ENCODE measurements around the gene SLC22A16. TPM values are rescaled to one million over a fixed set of nuclear protein-coding genes. Genes with fewer than 3 reads are reported as not detected.

The SLC22A16 gene
- total and polyA plus RNA-seq, 10 of the 15 experiments (the other 5 are each of a cell fraction or from before 2014, with no cell fraction given) = not detected

DNA sequence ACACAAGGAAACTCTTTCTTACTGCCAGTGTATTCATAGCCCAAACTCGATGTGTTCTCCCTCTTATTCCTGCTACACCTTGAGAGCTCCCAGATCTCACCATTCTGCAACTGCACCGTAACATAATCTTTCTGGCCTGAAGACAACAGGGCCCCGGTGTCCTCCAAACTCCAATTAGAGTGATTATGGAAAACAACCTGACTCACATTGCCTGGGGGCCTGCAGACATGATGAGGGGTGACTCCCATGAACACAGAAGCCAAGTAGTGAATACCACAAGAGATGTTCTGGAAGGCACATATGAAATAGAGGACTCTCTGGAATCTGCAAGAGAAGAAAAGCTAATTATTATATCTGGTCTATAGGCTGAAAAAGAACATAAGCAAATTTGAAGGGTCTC lies 19.7 kb downstream of the SLC22A16 start:
- Histone ChIP-seq H3K4me1 (ENCODE audit: control insufficient read depth, insufficient read depth, low read length) (no peaks in the 10 kb centered on the region), H2AFZ (ENCODE audit: control insufficient read depth, low read depth, low read length) (no peak overlapping the region), H3K4me2 (ENCODE audit: control insufficient read depth, insufficient read depth) (no peak overlapping the region), H3K9ac (ENCODE audit: control insufficient read depth, insufficient read depth, low read length) (no peak overlapping the region), H4K20me1 (ENCODE audit: control insufficient read depth, insufficient read depth) (no peaks in the 10 kb centered on the region), H3K27me3 (replicated peaks in 1 of 2; ENCODE audit: control insufficient read depth in 2 of 2, insufficient read depth in 2 of 2, low read length in 1 of 2) (no peaks in the 10 kb centered on the region; a peak in 1 of 4 replicates), H3K4me3 (no peak overlapping the region), H3K9me3 (replicated peaks; ENCODE audit: control insufficient read depth, insufficient read depth, low read length) (no peaks in the 10 kb centered on the region), H3K27ac (ENCODE audit: control insufficient read depth, insufficient read depth) (no peak overlapping the region), H3K36me3 (ENCODE audit: control insufficient read depth in 2 of 2, insufficient read depth in 2 of 2, low read length in 1 of 2) (no peaks in the 10 kb centered on the region), H3K79me2 (ENCODE audit: control insufficient read depth, insufficient read depth, low read length) (no peaks in the 10 kb centered on the region)
- FAIRE-seq (no peak), ATAC-seq (no peak), DNase-seq (ENCODE audit: low read depth, low spot score) (no peak)
- in situ Hi-C loops (cut with MboI) = no loop called here
- CTCF ChIA-PET = interaction anchor here (0.9 to 1.5 kb wide), 3 partner anchors 134 to 494 kb away, joined by 3 to 4 read pairs (median 4); no protein-coding TSS in a partner anchor
- POLR2A ChIA-PET = no interaction called here
- TF ChIP-seq CHD4 (IDR thresholded peaks at IDR 0.05) = no peak
- no peak for TF ChIP-seq NFIC (IDR thresholded peaks at IDR 0.05; ENCODE audit: low read depth, low read length)
- no peak for TF ChIP-seq JUNB (IDR thresholded peaks at IDR 0.05)
- TF ChIP-seq CBX5 (IDR thresholded peaks at IDR 0.05; ENCODE audit: low read depth) = no peak
- TF ChIP-seq, protein P1, sequence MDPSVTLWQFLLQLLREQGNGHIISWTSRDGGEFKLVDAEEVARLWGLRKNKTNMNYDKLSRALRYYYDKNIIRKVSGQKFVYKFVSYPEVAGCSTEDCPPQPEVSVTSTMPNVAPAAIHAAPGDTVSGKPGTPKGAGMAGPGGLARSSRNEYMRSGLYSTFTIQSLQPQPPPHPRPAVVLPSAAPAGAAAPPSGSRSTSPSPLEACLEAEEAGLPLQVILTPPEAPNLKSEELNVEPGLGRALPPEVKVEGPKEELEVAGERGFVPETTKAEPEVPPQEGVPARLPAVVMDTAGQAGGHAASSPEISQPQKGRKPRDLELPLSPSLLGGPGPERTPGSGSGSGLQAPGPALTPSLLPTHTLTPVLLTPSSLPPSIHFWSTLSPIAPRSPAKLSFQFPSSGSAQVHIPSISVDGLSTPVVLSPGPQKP (IDR thresholded peaks at IDR 0.05; ENCODE audit: low read depth, low read length) = no peak
- TF ChIP-seq, protein P2, sequence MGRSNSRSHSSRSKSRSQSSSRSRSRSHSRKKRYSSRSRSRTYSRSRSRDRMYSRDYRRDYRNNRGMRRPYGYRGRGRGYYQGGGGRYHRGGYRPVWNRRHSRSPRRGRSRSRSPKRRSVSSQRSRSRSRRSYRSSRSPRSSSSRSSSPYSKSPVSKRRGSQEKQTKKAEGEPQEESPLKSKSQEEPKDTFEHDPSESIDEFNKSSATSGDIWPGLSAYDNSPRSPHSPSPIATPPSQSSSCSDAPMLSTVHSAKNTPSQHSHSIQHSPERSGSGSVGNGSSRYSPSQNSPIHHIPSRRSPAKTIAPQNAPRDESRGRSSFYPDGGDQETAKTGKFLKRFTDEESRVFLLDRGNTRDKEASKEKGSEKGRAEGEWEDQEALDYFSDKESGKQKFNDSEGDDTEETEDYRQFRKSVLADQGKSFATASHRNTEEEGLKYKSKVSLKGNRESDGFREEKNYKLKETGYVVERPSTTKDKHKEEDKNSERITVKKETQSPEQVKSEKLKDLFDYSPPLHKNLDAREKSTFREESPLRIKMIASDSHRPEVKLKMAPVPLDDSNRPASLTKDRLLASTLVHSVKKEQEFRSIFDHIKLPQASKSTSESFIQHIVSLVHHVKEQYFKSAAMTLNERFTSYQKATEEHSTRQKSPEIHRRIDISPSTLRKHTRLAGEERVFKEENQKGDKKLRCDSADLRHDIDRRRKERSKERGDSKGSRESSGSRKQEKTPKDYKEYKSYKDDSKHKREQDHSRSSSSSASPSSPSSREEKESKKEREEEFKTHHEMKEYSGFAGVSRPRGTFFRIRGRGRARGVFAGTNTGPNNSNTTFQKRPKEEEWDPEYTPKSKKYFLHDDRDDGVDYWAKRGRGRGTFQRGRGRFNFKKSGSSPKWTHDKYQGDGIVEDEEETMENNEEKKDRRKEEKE (IDR thresholded peaks at IDR 0.05) = no peak
- no peak for TF ChIP-seq CREB1 (IDR thresholded peaks at IDR 0.05; ENCODE audit: low read depth)
- TF ChIP-seq RUNX3 (IDR thresholded peaks at IDR 0.05; ENCODE audit: low read length) = no peak
- no peak for TF ChIP-seq CEBPB (IDR thresholded peaks at IDR 0.05; ENCODE audit: borderline replicate concordance in 1 of 2, low read depth in 2 of 2, low read length in 2 of 2)
- RAD21 ChIA-PET (ENCODE audit: unreplicated experiment) = no interaction called here
- no TSS peak for BruUV-seq (replicated peaks)
- intact Hi-C loops (cut with micrococcal nuclease; ENCODE audit: unreplicated experiment) = loop anchor here (5.0 kb wide), 1 partner anchor 491 kb away; no protein-coding TSS in a partner anchor
- 33% methylated on average over 3 of the region's 3 CpGs for WGBS (ENCODE audit: insufficient coverage, insufficient replicate concordance, low lambda C conversion rate, missing lambda C conversion rate)
- SMC1A ChIA-PET (ENCODE audit: uncharacterized antibody, unreplicated experiment) = interaction anchor here (1.0 kb wide), 1 partner anchor 324 kb away, joined by 3 read pairs; no protein-coding TSS in a partner anchor

Data from GM12878 (cell line).